GM12878 (cell line): ENCODE measurements around the gene GABRB2.

Experiments
- GABPA ChIP-seq: IDR thresholded peaks from 2 replicates; pipeline ENCODE4 v1.6.1; 2014; ENCODE audit warnings: antibody characterized with exemption, low read depth, mild to moderate bottlenecking, inconsistent platforms
- GATAD2B ChIP-seq: fragments of 450-650 bp; conservative IDR thresholded peaks from 2 replicates; pipeline ENCODE4 v1.6.1; 2017; ENCODE audit warnings: low read depth, mild to moderate bottlenecking, moderate library complexity
- LARP7 ChIP-seq: fragments of 450-650 bp; IDR thresholded peaks from 2 replicates; pipeline ENCODE4 v1.6.1; 2017; ENCODE audit warnings: mild to moderate bottlenecking
- NFYA ChIP-seq: IDR thresholded peaks from 2 replicates; pipeline ENCODE4 v1.6.1; 2011; ENCODE audit warnings: low read depth, mild to moderate bottlenecking, low read length, improper control_type of control experiment, borderline replicate concordance
- POLR2A ChIP-seq: IDR thresholded peaks from 2 replicates; pipeline ENCODE4 v1.6.1; 2011; ENCODE audit warnings: low read depth, mild to moderate bottlenecking, low read length
- POLR2AphosphoS5 ChIP-seq: IDR thresholded peaks from 2 replicates; pipeline ENCODE4 v1.6.1; 2011; ENCODE audit warnings: mild to moderate bottlenecking, low read length, inconsistent platforms
- TF ChIP-seq, protein P1 (sequence below), 3 experiments: IDR thresholded peaks in 2 of 3; conservative IDR thresholded peaks in 1 of 3; 2 replicates each; pipeline ENCODE4 v1.5.1; 2011; ENCODE audit warnings: low read depth in 3 of 3, low read length in 3 of 3, mild to moderate bottlenecking in 3 of 3, control low read depth in 2 of 3, moderate library complexity in 2 of 3, inconsistent platforms in 1 of 3, mixed read lengths in 1 of 3; ENCODE audit not compliant: control insufficient read depth in 2 of 3, insufficient read depth in 1 of 3; ENCODE audit errors: extremely low read depth in 1 of 3

DNA sequence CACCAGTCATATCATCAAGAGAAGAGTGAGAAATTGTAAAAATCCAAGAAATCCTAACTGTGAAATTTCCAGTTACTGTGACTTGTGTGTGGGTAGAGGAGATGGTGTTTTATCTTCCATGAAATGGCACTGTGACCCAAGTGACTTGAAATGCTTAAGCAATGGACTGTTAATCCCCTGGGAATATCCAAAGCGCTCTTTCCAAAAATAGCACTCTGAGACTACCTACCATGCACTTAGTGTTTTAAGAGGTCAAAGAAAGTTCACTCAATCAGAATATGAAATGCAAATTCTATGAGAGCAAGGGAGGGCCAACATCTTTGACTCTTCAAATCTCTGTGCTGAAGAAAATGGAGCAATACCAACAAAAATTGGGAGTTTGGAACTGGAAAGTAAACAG is 244.0 kb downstream of the GABRB2 start:
- TF ChIP-seq, protein P1, sequence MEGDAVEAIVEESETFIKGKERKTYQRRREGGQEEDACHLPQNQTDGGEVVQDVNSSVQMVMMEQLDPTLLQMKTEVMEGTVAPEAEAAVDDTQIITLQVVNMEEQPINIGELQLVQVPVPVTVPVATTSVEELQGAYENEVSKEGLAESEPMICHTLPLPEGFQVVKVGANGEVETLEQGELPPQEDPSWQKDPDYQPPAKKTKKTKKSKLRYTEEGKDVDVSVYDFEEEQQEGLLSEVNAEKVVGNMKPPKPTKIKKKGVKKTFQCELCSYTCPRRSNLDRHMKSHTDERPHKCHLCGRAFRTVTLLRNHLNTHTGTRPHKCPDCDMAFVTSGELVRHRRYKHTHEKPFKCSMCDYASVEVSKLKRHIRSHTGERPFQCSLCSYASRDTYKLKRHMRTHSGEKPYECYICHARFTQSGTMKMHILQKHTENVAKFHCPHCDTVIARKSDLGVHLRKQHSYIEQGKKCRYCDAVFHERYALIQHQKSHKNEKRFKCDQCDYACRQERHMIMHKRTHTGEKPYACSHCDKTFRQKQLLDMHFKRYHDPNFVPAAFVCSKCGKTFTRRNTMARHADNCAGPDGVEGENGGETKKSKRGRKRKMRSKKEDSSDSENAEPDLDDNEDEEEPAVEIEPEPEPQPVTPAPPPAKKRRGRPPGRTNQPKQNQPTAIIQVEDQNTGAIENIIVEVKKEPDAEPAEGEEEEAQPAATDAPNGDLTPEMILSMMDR (IDR thresholded peaks at IDR 0.05 in 2 of 3, conservative IDR thresholded peaks at IDR 0.05 in 1 of 3; ENCODE audit: control insufficient read depth in 2 of 3, extremely low read depth in 1 of 3, insufficient read depth in 1 of 3, low read depth in 3 of 3, low read length in 3 of 3) = no peak
- TF ChIP-seq GATAD2B = no peak
- no peak for TF ChIP-seq POLR2AphosphoS5
- TF ChIP-seq LARP7 = no peak
- TF ChIP-seq NFYA = no peak
- TF ChIP-seq GABPA = no peak
- TF ChIP-seq POLR2A = no peak
